HTERT RPE-1 (cell line): Measurements from ENCODE around the gene APOBEC2.

ENCODE experiments used
- in situ Hi-C: fragments of 300-500 bp; cut with MboI; formaldehyde crosslinking; loops from 4 replicates; pipeline ENCODE4 v1.14.3; 2020; ENCODE audit warnings: low sequenced_read_pairs

APOBEC2 gene

DNA sequence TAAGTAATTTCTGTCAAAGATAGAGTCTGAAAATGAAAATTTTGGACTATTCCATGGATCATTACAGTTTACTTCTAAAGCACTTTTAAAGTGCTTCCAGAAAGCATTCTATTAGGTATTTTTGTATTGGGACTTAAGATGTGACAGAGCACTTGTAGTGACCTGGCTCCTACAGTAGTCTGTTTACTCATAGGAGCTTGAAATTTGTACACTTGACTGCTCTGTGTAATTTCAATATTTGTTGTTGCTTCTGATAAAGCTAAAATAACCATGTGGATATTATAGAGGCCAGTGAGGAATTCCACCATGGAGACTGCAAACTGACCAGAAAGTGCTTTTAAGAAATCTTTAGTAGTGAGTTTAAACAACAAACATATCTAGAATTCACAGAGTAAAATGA lies 30.1 kb downstream of the APOBEC2 start:
- in situ Hi-C loops: no loop called here

- in situ Hi-C loops: no loop called here
Measured at GRCh38 chr6:41085182-41085581, 32.2 kb downstream of the APOBEC2 start.

DNA sequence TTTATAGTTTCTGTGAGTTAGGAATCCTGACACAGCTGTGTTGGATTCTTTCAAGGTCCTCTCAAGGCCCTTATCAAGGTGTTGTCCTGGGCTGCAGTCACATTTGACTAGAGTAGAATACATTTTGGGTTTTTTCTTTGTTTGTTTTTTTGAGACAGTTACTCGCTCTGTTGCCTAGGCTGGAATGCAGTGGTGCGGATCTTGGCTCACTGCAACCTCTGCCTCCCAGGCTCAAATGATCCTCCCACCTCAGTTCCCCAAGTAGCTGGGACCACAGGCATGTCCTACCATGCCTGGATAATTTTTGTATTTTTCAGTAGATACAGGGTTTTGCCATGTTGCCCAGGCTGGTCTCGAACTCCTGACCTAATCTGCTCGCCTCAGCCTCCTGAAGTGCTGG lies 35.4 kb downstream of the APOBEC2 start:
- in situ Hi-C loops: no loop called here

GRCh38 chr6:41090841-41091761 lies 38.1 kb downstream of the APOBEC2 start:
- in situ Hi-C loops: no loop called here

- in situ Hi-C loops: no loop called here
Measured at GRCh38 chr6:41092421-41093140, 39.6 kb downstream of the APOBEC2 start.

- in situ Hi-C loops: no loop called here
Measured at GRCh38 chr6:41093729-41094128, 40.7 kb downstream of the APOBEC2 start.

DNA sequence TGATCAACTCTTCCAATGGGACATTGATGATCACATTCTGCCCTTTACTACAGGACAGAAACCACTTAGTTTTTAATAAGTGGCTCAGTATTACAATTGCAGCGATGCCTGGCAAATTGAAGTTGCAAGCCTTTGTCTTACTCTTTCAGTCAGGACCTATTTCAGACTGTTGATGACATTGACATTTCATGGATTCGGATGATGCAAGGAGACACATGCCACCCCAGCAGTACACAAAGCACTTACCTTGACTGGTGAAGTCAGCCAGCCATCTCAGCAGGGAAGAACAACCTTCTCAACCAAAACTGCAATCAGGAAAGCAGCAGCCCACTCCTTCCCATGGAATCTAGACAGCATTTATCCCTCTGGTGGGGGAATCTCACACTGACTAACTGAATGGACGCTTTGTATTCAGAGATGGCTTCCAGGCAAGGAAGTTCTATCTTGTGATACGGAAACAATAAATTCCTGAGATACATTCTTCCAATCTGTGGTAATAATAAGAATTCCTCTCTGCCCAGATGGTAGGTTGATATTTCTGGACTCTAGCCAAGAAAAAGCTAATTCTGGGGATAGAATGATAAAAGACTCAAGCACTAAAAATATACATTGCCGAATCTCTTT lies 44.6 kb downstream of the APOBEC2 start:
- in situ Hi-C loops: no loop called here

- in situ Hi-C loops: no loop called here
Measured at GRCh38 chr6:41098366-41098765, 45.4 kb downstream of the APOBEC2 start.

DNA sequence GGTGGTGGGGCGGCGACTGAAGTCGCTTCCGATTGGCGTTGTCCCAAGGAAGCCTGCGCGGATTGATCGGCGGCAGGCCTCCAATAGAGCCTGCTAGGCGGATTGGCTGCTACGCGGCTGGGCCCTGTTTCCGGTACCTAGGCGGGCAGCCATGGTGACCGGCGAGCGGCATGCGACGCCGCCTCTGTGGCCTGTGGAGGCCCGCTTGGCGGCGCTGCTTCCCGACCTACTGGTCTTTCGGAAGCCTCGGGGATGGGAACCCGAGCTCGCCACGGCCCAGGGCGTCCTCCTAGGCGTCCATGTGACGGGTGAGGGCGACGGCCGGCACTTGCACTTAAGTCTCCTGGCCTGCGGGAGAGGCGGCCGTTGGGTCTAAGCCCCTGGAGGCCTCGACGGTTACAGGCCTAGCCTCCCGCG lies 47.9 kb downstream of the APOBEC2 start:
- in situ Hi-C loops: no loop called here

DNA sequence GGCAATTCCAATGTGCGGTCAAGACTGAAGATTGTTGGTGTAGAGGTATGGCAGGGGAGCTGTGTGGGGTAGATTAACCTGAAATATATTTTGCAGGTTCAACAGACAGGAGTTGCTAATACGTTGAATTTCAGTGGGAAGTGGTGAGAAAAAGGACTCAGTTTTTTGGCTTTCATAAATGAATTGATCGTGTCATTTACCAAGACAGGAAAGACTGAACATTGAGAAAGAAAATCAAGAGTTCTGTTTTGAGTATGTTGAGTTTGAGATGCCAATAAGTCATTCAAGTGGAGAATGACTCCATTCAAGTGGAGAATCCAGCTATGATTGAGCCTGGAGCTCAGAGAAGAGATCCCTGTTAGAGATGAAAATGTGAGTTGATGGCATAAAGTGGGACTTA lies 50.8 kb downstream of the APOBEC2 start:
- in situ Hi-C loops: no loop called here

GRCh38 chr6:41111017-41111416 lies 58.0 kb downstream of the APOBEC2 start:
- in situ Hi-C loops: no loop called here
